Fibroblast of lung (primary cell): ENCODE data around the gene USP20.

Experiments
- EZH2 ChIP-seq: IDR thresholded peaks from 2 replicates; pipeline ENCODE4 v1.5.1; 2012; ENCODE audit warnings: low read length, control low read depth, mild to moderate bottlenecking; ENCODE audit errors: missing control alignments
- TF ChIP-seq, protein P1 (sequence below), 2 donors: IDR thresholded peaks in 1 of 2; conservative IDR thresholded peaks in 1 of 2; 1 replicate in 1 of 2; 2 replicates in 1 of 2; pipeline ENCODE4 v1.5.1; 2011 to 2012; ENCODE audit warnings: low read length in 2 of 2, control low read depth in 1 of 2, inconsistent platforms in 1 of 2, low read depth in 1 of 2, mild to moderate bottlenecking in 1 of 2

DNA sequence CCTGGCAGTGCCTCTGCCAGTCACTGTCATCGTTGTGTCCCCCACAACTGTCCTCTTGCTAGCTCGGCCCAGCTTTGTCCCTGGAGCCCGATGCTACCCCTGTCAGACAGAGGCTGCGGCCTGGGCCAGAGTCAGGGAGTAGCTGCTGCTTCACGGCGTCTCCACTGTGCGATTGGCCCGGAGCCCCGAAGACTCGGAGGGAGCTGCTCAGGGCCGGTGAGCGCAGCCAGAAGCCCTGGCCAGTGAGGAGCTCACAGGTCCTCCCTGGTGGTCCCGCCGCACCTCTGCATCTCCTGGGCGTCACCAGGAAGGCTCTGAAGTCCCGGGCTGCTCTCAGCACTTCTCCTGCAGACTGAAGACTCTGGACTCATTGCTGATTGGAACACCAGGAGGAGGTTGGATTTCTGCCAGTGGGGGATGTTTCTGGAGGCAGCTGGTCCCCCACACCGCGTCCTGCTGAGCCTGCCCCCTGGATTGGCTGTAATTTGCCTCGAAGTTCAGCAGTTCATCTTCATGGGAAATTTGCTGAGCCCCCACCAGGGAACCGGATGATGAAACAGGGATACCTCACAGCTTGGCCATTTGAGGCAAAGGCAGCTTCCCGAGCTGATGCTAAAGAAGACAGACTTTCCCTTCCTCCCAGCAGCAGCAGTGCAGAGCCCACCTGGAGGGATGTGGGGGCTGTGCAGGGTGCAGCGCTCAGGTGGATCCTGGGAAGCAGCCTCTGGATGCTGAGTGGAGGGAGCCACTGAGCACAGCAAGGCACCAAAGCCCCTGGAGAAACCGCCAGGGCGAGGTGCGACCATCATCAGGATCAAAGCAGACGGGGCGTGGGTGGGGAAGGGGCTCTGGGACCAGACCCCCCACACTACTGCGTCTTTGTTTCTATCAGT lies 45.6 kb downstream of the USP20 start:
- TF ChIP-seq, protein P1, sequence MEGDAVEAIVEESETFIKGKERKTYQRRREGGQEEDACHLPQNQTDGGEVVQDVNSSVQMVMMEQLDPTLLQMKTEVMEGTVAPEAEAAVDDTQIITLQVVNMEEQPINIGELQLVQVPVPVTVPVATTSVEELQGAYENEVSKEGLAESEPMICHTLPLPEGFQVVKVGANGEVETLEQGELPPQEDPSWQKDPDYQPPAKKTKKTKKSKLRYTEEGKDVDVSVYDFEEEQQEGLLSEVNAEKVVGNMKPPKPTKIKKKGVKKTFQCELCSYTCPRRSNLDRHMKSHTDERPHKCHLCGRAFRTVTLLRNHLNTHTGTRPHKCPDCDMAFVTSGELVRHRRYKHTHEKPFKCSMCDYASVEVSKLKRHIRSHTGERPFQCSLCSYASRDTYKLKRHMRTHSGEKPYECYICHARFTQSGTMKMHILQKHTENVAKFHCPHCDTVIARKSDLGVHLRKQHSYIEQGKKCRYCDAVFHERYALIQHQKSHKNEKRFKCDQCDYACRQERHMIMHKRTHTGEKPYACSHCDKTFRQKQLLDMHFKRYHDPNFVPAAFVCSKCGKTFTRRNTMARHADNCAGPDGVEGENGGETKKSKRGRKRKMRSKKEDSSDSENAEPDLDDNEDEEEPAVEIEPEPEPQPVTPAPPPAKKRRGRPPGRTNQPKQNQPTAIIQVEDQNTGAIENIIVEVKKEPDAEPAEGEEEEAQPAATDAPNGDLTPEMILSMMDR (conservative IDR thresholded peaks at IDR 0.05 in 1 of 2, IDR thresholded peaks at IDR 0.05 in 1 of 2; ENCODE audit: low read depth in 1 of 2, low read length in 2 of 2) = no peak
- no peak for TF ChIP-seq EZH2
